ACC112 (cell line): Measurements from ENCODE around the gene EXOSC3.

Experiments
- H2AFZ ChIP-seq: fragments of 200-600 bp; sonication (generic); one replicate; pipeline ENCODE4 v1.6.0; 2017; ENCODE audit warnings: antibody characterized with exemption, low read length; ENCODE audit not compliant: unreplicated experiment
- H3K27ac ChIP-seq: fragments of 200-600 bp; sonication (generic); 2 replicates; pipeline ENCODE4 v1.5.1; 2014; ENCODE audit warnings: low read depth, mild to moderate bottlenecking, antibody characterized with exemption, low read length, moderate library complexity
- H3K27me3 ChIP-seq: fragments of 200-600 bp; sonication (generic); 2 replicates; pipeline ENCODE4 v1.6.1; 2014; ENCODE audit warnings: mild to moderate bottlenecking, antibody characterized with exemption, low read length, moderate library complexity, mixed read lengths; ENCODE audit not compliant: insufficient read depth
- H3K36me3 ChIP-seq: fragments of 200-600 bp; sonication (generic); 2 replicates; pipeline ENCODE4 v1.6.1; 2016; ENCODE audit warnings: mild to moderate bottlenecking, antibody characterized with exemption, low read length, moderate library complexity, mixed read lengths; ENCODE audit not compliant: insufficient read depth
- H3K4me1 ChIP-seq: fragments of 200-600 bp; sonication (generic); one replicate; pipeline ENCODE4 v1.6.1; 2016; ENCODE audit warnings: low read length, mixed read lengths; ENCODE audit not compliant: insufficient read depth, unreplicated experiment, control insufficient read depth
- H3K4me3 ChIP-seq: fragments of 200-600 bp; sonication (generic); 2 replicates; pipeline ENCODE4 v1.5.1; 2014; ENCODE audit warnings: mild to moderate bottlenecking, low read depth, low read length
- H3K79me2 ChIP-seq: fragments of 200-600 bp; sonication (generic); one replicate; pipeline ENCODE4 v1.6.0; 2016; ENCODE audit warnings: low read length; ENCODE audit not compliant: control insufficient read depth, unreplicated experiment, insufficient read depth

The EXOSC3 gene

DNA sequence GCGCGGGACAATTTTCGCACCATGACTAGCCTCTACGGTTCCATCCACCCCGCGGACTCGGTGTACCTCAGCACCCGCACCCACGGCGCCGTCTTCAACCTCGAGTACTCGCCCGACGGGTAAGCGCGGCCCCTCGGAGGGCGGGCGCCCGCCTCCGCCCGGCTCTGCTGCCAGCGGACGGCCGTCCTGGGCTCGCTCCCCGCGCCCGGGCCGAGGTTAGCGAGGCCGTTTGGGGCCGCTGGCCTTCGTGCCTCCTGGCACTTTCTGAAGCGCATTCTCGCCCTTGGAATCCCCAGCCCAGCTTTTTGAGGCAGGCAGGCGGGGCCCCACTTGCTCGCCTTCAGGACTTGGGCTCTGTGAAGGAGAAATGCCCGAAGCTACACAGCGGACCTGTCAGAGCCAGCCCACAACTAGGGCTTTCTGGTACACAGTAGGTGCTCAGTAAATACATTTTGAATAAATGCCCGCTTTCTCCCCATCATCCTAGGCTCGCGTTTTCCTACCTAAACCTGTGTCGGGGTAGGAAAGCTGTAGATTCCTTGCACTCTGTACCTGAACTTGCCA, 16.5 kb upstream of the EXOSC3 start:
- H3K27me3 ChIP-seq, result no peaks in the 10 kb centered on the region
- H3K4me1 ChIP-seq, result peaks cover 26% of the 10 kb centered on the region
- peak overlapping the region; percentile 55 for H2AFZ ChIP-seq
- no peaks in the 10 kb centered on the region for H3K36me3 ChIP-seq
- peak overlapping the region; percentile 98 for H3K4me3 ChIP-seq
- H3K79me2 ChIP-seq, result peaks cover 51% of the 10 kb centered on the region
- H3K27ac ChIP-seq, result peak overlapping the region; percentile 65

DNA sequence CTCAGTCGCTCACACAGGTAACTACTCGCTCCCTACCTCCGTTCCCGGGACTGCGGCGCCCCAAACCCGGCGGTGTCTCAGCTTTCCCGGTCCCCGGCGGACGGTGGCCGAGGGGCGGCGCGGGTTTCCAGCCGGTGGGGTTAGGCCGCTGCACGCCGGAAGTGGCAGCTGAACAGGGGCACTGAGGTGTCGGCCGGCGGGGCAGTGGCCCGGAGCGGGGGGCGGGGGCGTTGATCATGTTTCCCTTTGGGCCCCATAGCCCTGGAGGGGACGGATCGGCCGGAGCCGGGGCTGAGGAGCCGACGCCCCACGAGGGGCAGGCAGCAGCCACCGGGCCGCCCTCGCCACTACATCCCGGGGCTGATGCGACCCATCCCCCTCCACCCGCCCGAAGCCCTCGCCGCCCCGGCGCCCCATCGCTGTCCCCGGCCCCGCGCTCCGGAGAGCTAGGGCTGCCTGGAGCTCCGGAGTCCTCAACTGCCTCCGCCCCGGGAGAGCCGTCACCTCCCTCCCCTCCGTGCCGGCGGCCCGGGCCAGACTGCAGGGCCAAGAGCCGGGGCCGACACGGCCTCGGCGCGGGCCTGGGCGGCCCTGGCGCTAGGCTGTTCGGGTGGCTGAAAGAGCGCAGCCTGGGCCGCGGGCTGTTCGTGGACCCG, 15.9 kb upstream of the EXOSC3 start, which contains the start of gene DCAF10:
DCAF10 (plus strand) TSS at position 167 of the 656 bp plus-strand sequence; CDS start at position 237, 70 bp downstream.
- Histone ChIP-seq H3K27me3 (no peaks in the 10 kb centered on the region), H3K4me1 (peaks cover 26% of the 10 kb centered on the region), H3K36me3 (no peaks in the 10 kb centered on the region), H3K27ac (peak within 1 kb of the TSS; percentile 65), H2AFZ (peak within 1 kb of the TSS; percentile 88), H3K79me2 (peaks cover 46% of the 10 kb centered on the region), H3K4me3 (peak within 1 kb of the TSS; percentile 98)

DNA sequence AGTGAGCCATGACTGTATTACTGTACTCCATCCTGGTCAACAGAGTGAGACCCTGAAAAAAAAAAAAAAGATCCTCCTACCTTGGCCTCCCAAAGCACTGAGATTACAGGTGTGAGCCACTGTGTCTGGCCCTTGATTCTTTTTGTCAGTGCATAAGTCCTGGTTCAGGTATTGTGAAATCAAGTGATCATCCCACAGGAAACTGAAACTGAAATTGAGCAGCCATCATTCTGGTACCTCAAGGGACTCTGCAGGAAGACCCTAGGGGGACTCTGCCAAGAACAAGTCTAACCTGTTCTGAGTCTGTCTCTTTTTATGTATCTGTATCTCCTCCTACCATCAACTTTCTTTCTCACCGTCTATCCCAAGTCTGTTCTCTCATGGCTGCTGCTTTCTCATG, 13.8 kb upstream of the EXOSC3 start:
- H3K27ac ChIP-seq, result no peak overlapping the region

DNA sequence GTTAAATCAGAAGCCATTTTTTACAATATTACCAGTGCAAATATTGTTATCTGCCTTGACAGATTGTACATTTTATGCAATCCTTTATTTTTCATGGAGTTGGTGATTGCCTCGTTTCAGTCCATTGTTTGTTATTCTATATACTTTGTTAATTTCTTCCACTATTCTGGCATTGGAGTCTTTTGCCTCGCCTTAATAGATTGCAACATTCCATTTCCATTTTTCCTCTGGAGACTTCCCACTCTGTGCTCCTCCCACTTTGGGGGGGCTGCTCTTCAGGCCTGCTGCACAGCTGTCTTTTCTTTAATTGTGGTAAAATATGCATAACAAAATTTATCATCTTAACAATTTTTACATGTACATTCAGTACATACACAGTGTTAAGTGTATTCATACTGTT, 11.4 kb upstream of the EXOSC3 start:
- Histone ChIP-seq H3K27me3 (no peaks in the 10 kb centered on the region), H3K27ac (no peak overlapping the region), H3K4me3 (no peak overlapping the region), H3K4me1 (peaks cover 13% of the 10 kb centered on the region), H2AFZ (no peak overlapping the region), H3K36me3 (no peaks in the 10 kb centered on the region), H3K79me2 (peaks cover 9% of the 10 kb centered on the region)

More for the DNA sequence above, 13.8 kb upstream of the EXOSC3 start:
- Histone ChIP-seq H3K4me3 (no peak overlapping the region), H3K4me1 (peaks cover 26% of the 10 kb centered on the region), H3K36me3 (no peaks in the 10 kb centered on the region), H3K79me2 (peaks cover 32% of the 10 kb centered on the region), H3K27me3 (no peaks in the 10 kb centered on the region), H2AFZ (no peak overlapping the region)

DNA sequence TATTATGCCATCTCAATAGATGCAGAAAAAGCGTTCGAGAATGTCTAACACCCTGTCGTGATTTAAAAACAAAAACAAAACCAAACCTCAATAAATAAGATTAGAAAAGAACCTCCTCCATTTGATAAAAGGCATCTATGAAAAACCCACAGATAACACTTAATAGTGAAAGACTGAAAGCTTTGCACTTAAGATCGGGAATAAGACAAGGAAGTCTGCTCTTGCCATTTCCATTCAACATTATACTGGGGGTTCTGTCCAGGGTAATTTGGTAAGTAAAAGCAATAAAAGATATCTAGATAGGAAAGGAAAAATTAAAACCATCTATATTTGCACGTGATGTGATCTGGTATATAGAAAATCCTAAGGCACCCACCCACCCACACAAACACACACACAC, 7.3 kb upstream of the EXOSC3 start:
- H3K36me3 ChIP-seq, result no peaks in the 10 kb centered on the region; the same call in 1 of the 2 replicates
- no peak overlapping the region for H3K27ac ChIP-seq
- no peaks in the 10 kb centered on the region for H3K27me3 ChIP-seq
- no peaks in the 10 kb centered on the region for H3K4me1 ChIP-seq
- H3K79me2 ChIP-seq, result peaks cover 5% of the 10 kb centered on the region
- no peak overlapping the region for H2AFZ ChIP-seq
- H3K4me3 ChIP-seq, result no peak overlapping the region

DNA sequence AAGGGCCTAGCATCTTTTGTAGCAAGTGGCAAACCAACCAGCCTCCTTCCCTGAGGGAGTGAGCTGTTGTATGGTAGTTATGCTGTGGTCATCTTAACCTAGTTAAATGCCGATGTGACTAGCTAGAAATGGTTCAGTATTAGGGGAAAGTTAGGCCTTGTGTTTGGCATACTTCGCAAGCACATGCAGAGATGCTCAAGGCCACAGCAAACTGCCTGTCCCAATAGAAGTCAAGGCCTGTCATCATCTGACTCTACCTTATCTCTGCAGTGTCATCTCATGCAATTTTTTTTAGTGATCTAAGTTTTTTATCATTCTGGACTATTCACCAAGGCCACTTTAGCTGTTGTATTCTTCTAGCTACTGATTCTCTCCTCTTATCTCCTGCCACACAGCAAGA, 5.2 kb upstream of the EXOSC3 start:
- H3K4me3 ChIP-seq, result no peak overlapping the region
- H3K27ac ChIP-seq, result no peak overlapping the region
- peaks cover 12% of the 10 kb centered on the region for H3K79me2 ChIP-seq
- no peak overlapping the region for H2AFZ ChIP-seq
- peaks cover 6% of the 10 kb centered on the region for H3K4me1 ChIP-seq
- H3K36me3 ChIP-seq, result no peaks in the 10 kb centered on the region; the same call in 1 of the 2 replicates
- H3K27me3 ChIP-seq, result no peaks in the 10 kb centered on the region

DNA sequence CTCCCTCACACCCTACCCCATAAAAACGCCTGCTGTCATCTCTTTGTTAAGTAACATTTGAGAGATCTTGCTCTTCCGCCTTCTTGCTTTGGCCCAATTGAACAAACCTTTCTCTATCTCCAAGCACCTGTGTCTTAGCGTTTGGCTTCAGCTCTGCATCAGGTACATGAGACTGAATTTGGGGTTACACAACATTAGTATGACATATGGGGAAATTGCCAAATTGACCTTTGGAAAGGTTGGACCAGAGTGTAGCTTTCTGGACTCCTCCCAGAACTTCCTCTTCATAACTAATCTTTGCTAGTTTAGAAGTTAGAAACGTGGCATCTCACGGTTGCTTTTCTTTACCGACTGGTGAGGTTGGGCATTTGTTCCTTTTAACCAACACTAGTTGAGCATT, 3.5 kb upstream of the EXOSC3 start:
- H3K27ac ChIP-seq, result no peak overlapping the region
- H3K4me3 ChIP-seq, result no peak overlapping the region
- H3K36me3 ChIP-seq, result peaks cover 1% of the 10 kb centered on the region; the same call in 1 of the 2 replicates
- H2AFZ ChIP-seq, result no peak overlapping the region
- peaks cover 14% of the 10 kb centered on the region for H3K4me1 ChIP-seq
- H3K27me3 ChIP-seq, result no peaks in the 10 kb centered on the region
- H3K79me2 ChIP-seq, result peaks cover 27% of the 10 kb centered on the region

DNA sequence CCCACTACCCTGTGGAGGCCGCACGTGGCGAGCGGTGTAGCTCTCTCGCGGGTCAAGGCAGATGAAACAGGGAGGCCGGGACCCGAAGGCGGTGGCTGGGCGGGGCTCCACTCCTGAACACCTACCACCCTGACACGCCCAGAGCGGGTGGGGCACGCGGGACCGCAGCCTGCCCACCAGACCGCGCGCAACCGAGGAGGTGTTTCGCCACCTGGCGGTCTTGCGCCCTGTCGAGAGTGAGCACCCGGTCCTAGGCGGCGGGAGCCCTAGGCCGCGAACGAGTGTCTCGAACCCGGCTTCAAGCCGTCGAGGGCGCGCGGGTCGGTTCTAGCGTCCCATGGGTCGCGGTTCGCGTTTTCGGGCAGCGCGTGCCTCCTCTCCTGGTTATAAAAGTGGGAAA, 2.2 kb upstream of the EXOSC3 start:
- Histone ChIP-seq H3K27me3 (no peaks in the 10 kb centered on the region), H3K4me1 (peaks cover 22% of the 10 kb centered on the region), H3K36me3 (peaks cover 12% of the 10 kb centered on the region; the same call in 1 of the 2 replicates), H3K4me3 (no peak overlapping the region), H3K79me2 (peaks cover 39% of the 10 kb centered on the region), H3K27ac (no peak overlapping the region), H2AFZ (no peak overlapping the region)

DNA sequence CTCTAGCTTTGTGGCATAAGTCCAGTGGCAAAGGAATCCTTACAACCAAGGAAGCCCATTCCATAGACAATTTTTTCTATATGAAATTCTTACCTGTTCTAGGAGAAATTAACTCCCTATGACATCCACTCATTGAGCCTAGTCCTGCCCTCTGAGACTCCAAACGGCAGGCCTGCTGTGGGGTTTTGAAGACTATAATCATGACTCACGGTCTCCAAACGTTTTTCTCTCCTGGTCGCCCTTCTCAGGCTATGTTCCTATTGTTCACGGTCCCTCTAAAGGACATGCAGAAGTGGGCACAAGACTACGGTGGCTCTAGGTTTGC, 611 bp downstream of the EXOSC3 start:
- Histone ChIP-seq H3K79me2 (peaks cover 40% of the 10 kb centered on the region), H3K36me3 (peaks cover 30% of the 10 kb centered on the region), H3K4me3 (peak overlapping the region; percentile 89), H3K27ac (peak overlapping the region; percentile 54), H2AFZ (peak overlapping the region; percentile 99), H3K27me3 (no peaks in the 10 kb centered on the region), H3K4me1 (peaks cover 29% of the 10 kb centered on the region)

DNA sequence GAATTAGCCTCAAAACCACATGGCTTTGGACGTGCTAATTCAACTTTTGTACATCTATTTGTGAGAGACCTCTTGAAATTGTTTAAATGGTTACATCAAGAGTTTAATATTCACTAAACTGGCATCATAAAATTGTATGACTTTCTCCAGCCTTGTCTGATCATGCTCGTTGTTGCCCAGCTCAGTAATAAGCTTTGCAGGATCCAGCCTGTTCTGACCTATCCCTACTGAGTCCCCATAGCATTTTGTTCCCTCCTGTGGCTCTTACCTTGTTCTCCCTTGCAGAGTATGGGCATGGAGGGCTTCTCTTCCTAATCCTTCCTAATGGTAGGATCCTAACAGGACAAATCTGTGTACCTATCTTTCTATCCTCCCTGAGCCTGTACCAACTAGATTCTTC, 6.3 kb downstream of the EXOSC3 start:
- Histone ChIP-seq H3K27me3 (no peaks in the 10 kb centered on the region), H3K4me3 (no peak overlapping the region), H3K4me1 (peaks cover 43% of the 10 kb centered on the region), H3K27ac (no peak overlapping the region), H3K36me3 (peaks cover 33% of the 10 kb centered on the region), H2AFZ (no peak overlapping the region), H3K79me2 (peaks cover 20% of the 10 kb centered on the region)

DNA sequence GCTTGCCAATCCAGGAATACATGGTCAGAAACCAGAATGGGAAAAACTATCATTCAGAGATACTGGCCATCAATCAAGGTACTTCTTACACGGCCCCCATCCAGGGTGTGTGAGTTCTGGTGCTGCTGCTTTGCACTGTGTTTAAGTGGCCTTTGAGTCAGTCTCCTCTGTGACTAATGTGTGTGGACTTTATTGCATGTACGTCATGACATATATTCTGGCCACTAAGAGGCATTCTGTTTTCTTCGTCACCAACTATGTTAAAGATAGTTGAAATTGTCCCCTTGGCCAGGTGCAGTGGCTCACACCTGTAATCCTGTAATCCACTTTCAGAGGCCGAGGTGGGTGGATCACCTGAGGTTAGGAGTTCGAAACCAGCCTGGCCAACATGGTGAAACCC, 8.5 kb downstream of the EXOSC3 start:
- Histone ChIP-seq H3K36me3 (peaks cover 15% of the 10 kb centered on the region), H3K79me2 (no peaks in the 10 kb centered on the region), H3K4me1 (peaks cover 34% of the 10 kb centered on the region), H3K27ac (peak overlapping the region; percentile 27; the same call in 1 of the 2 replicates), H2AFZ (no peak overlapping the region), H3K4me3 (no peak overlapping the region), H3K27me3 (no peaks in the 10 kb centered on the region)
